Stimulated activated CD8-positive, alpha-beta memory T cell treated with anti-CD3 and anti-CD28 coated beads, Interleukin-4, amount 100 ng/mL, for 4 hours (primary cell): Measurements from ENCODE around the gene ASCL5.
"Not testable (repeated sequence)": the region's sequence is repeated elsewhere in the genome, so short reads cannot be mapped to it uniquely, and the experiment has no call there.

Experiments
- DNase-seq, 2 donors: peaks; one replicate each; pipeline ENCODE4 v3.0.0-alpha.2; 2020; ENCODE audit warnings: low read depth in 2 of 2, low spot score in 1 of 2

ASCL5 gene, protein sequence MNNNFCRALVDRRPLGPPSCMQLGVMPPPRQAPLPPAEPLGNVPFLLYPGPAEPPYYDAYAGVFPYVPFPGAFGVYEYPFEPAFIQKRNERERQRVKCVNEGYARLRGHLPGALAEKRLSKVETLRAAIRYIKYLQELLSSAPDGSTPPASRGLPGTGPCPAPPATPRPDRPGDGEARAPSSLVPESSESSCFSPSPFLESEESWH

DNA sequence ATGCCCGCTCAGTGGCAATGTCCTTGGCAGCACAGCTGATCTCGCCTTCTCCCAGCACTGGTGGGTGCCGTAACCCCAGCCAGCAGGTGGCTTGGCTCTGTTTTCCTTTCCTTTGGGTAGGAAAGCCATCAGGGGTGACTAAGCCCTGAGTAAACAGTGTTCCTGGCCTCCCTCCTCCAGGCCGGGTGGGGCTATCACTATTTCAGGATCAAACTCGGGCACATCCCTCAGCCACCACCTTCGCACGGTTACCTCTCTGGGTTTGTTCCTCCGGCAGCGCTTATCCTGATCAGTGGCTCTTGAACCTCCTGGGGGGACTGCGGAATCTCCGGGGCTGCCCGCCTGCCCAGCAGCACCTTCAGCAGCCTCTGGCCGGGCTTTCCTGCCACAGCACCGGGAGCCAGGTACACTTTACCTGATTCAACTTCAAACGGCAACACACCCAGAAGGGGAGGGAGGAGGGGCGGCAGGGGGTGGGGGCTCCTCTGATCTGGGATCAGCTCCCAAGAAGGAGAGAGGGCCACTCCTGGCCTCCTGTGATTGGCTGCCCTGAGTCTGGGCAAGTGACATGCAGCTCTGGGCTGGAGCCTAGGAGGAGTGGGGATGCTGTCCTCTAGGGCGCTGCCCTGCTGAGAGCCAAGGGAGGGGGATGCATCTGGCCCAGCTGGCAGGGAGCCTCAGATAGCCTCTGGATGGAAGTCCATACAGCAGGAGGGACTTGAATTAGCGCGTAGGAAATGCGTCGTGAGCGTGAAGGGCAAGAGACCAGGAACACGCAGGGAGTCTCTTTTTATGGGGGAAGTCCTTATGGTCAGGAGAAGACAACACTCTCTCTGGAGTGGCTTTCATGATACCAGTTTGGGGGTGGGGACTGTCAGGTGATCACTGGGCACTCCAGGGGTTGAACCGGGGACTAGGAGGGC lies at the start of gene ASCL5:
Gene ASCL5, minus strand, starts transcription at position 353 of the 923 bp plus-strand sequence. CDS start 11,812 bp downstream, outside the sequence.
- DNase-seq = no peak

DNA sequence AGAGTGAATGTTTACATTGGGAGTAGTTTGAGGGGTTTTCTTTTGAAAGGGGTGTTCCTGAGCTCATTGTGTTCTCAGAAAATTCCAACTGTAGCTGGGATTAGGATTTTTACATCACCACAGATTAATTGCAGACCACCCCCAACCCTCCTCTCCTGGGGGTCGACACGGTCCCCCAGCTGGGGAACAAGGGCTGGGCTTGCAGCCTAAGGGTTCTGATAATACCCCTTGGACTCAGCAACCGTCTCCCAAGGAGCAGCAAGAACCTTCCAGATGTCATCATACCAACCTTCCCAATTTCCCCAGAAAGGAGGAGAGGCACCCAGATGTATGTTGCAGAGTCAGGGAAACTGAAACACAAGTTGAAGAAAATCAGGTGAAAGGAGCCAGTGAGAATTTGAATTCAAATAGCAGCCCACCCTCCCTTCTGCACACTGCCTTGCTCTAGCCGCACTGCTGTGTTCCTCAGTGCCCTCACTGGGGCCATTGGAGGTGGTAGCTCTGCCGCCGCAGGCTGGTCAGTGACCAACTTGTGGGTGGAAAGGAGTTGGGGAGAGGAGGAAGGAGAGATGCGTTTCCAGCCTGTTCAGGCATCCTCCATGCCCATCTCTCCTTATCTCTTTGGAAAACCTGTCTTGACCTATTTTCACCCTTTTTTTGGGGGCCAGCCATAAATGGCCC lies 49.0 kb upstream of the ASCL5 start:
- DNase-seq = no peak

DNA sequence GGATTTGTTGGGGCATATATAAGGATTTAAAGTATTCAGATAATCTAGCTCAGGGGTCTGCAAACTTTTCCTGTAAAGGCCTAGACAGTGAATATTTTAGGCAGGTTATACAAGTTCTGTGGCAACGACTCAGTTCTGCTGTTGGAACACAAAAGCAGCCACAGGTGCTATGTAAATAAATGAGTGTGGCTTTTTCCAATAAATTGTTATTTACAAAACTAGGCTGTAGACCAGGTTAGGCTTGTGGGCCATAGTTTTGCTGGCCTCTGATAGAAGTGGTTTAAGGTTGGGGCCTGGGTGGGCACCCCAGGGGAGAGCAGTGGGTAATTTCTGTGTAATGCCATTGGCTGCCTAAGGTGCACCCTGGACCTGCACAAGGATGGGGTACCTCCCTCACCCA lies 46.8 kb upstream of the ASCL5 start:
- DNase-seq = no peak

DNA sequence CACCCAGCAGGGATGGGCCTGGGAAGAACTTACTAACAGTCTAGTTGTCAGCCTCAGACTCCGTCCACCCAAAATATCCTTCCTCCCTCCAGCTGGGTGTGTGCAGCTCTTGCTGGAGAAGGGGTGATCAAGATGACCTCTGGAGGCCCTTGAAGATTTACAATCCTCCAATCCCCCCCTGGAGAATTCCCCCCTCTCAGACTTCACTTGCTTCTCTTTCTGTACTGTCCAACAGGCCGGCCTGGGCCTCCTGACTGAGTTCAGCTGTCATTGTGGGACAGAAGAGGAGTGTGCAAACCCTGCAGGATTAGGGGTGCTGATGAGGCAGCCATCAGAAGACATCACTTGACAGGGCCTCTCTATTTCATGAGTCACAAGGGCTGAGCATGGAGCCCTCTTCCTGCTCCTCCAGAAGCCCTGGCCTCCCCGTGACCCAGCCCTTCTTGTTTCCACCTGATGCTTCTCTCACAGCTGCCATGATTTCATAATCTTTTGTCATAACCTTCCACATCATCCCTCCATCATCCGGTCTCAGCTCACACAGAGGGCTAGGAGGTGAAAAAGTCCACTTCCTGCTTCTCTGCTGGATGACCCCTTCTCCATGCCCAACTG lies 46.1 kb upstream of the ASCL5 start:
- DNase-seq = no peak

DNA sequence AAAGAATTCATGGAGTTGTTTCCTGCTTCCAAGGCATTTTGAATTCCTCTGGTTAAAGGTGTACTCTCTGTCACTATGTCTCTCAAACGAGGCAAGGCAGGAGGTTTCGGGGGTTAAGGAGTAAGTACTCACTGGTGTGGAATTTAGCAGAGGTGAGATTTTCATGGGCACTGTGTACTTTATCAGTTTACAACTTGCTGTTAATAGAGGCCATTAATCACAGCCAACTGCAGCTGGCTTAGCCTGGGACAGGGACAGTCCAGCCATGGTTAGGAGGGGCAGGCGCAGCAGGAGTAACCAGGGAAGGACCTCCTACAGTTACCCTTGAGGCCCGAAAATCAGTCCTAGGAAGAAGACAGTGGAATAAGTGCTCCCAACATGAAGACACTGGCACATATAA lies 45.3 kb upstream of the ASCL5 start:
- DNase-seq = no peak

DNA sequence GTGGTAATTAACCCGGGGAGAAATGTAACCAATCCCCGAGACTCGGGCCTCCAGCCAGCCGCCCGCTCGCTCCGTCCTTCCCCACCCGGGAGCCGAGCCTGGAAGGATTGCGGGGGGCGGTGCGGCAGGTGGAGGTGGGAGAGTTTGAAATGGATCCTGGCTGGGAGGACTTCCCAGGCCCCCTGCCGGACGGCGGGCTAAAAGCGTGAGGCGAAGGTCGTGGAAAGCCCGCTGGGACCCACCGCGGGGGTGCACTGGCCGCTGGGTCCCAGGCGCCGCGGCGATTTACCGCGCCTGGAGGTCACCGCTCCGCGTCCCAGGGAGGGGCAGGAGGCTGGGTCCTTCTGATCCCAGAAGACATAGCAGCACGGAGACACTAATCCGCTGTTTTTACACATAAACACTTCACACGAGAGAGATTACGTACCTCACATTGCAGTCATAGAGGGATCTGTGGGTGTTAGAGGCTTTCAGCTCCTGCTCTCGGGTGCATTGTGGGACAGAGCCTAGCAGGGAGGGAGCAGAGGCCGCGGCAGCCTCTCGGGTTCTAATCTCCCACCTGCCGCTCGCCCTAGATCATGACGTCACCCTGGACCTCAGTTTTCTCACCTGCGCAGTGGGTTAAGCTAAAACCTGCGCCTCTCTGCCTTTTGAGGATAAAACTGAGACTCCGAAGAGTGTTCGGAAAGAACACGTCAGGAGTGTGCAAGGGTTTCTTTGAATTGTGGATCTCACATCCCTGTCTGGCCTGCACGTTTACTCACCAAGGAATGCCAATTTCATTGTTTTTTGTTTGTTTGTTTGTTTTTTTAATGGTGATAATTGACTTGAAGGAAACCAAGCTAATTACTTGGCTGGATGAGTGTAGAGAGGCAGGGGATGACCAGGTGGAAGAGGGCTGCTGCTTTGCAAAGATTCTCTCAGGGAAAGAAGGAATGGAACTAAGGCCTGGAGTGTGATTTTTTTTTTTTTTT lies 44.4 kb upstream of the ASCL5 start:
- DNase-seq = no peak

DNA sequence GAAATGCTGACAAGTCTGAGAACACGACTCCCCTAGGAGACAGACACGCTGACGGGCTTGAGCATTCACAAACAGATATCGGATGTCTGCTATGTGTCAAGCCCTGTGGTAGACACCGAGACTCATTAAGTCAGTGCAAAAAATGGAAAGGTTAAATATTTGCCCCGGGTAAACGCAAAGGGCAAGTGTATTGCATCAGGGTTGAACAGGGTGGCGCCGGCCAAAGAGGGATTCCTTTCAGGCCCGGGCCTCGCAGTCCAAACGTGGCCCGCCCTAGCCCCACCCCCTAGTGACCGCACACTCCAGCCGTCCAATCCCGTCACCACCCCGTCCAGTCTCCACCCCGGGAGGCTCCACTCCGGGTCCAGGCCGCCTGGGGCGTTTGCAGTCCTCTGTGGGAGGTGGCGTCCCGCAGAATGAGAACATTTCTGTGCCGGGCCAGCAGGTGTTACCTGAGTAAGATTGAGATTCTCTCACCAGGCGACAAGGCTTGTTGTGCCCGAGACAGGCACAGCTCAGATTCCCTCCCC lies 43.6 kb upstream of the ASCL5 start:
- peak in 1 of 2 donors; percentile 55 for DNase-seq

DNA sequence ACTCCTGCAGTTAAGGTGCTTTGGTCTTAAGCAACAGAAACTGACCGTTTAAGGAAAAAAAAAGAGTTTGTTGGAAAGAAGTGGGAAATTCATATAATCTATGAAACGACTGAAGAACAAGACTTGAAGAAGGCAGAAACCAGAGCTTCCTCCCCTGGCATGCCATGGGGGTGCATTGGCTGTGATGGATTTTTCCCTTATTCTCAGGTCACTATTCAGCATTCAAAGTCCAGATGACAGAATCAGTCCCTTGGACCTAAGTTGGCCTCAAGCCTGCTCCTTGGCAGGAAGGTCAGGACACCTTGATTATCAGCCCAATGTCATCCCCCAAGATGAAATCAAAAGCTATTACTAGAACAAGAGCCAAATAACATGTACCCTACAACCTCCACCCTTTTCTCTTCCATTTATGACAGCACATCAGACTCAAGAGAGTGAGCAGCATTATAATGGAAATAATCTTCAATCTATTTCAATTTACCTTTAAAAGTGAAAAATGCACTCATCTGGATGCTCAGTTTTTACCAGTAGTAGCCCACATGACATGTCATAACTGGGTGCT lies 43.1 kb upstream of the ASCL5 start:
- DNase-seq = no peak

DNA sequence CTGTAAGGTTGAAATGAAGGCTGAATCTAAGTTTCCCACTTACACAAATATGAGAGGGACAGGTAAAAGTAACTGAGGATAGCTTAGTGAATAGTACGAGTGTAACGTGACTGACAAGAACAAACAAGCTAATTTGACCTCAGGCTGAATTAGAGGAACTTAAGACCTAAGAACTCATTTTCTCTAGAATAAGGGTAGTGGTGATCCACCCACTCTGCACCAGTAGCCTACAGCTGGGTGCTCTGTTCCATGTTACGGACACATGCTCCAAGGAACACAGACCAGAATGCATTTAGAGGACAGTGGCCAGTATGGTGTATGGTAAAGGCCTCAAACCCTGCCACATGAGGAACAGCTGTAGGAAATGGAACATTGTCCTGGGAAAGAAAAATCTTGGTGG lies 42.2 kb upstream of the ASCL5 start:
- no peak for DNase-seq

DNA sequence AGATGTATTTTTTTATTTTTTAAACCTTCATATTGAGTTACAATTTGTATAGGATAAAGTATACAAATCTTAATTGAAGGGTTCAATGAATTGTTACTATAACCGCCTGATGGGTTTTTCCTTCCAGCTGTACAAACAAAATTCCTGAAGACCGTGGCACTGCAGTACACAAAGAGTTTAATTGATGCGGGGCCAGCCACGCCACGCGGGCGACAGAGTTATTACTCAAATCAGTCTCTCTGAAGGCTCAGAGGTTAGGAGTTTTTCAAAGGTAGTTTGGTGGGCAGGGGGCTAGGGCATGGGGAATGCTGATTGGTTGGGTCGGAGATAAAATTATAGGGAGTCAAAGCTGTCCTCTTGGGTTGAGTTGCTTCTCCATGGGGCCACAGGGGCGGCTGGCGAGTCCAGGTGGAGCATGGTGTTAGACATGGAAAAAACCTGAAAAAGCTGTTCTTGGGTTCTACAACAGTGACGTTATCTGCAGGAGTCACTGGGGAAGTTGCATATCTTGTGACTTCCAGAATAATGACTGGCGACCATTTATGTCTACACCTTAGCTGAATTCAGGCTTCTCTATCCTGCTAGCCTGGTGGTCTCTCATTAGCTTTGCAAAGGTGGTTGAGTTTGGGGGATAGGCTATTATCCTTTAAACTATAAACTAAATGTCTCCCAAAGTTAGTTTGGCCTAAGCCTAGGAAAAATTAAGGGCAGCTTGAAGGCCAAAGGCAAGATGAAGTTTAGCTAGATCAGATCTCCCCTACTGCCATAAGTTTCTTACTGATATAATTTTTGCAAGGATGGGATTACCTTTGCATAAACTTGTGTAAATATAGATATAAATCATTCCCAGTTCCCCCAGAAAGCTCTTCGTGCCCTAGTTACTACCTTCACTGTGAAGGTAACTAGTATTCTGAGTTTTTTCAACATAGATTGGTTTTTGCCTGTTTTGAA lies 40.3 kb upstream of the ASCL5 start:
- DNase-seq = no peak

DNA sequence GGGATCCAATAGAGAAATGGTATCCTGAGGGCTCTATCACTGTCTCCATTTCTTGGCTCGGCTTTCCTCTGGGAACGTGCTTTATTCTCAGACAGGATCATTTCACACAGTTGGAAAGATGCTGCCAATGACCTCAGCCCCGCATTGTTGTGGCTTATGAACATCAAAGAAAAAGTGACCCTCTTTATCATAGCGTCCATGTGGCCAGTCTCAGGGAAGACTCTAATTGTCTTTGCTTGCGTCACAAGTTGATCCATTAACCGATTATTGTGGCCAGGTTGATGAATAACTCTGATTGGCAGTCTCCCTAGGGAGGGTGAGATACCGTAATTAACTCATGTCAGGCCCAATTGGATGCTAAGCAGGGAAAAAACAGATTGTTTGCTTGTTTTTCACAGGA lies 37.7 kb upstream of the ASCL5 start:
- no peak for DNase-seq

DNA sequence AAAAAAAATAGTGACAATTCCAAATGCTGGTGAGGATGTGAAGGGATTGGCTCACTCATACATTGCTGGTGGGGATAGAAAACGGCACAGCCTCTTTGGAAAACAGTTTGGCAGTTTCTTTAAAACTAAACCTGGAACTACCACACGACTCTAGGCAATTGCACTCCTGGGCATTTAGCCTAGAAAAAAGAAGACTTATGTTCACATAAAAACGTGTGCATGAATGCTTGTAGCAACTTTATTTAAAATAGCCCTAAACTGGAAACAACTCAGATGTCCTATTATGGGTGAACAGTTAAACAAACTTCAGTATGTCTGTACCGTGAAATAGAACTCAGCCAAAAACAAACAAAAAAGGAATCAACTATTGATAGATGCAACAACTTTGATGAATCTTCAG lies 36.7 kb upstream of the ASCL5 start:
- no peak for DNase-seq

DNA sequence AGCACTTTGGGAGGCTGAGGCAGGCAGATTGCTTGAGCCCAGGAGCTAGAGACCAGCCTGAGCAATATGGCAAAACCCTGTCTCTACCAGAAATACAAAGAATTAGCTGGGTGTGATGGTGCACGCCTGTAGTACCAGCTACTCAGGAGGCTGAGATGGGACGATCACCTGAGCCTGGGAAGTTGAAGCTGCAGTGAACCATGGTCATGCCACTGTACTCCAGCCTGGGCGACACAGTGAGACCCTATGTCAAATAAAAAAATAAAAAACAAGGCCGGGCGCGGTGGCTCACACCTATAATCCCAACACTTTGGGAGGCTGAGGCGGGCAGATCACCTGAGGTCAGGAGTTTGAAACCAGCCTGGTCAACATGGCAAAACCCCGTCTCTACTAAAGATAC lies 36.1 kb upstream of the ASCL5 start:
- DNase-seq = not testable (repeated sequence)

DNA sequence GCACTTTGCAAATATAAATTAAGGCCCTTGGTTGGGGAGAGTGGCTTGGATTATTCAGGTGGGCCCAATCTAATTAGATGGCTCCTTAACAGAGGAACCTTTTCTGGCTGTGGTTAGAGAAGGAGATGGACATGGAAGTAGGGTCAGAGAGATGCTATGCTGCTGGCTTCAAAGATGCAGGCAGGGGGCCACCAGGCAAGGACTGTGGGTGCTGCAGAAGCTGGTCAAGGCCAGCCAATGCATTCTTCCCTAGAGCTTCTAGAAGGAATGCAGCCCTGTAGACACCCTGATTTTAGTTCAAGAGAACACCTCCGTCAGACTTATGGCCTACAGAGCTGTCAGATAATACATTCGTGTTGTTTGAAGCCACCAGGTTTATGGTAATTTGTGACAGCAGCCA lies 31.0 kb upstream of the ASCL5 start:
- DNase-seq = no peak

DNA sequence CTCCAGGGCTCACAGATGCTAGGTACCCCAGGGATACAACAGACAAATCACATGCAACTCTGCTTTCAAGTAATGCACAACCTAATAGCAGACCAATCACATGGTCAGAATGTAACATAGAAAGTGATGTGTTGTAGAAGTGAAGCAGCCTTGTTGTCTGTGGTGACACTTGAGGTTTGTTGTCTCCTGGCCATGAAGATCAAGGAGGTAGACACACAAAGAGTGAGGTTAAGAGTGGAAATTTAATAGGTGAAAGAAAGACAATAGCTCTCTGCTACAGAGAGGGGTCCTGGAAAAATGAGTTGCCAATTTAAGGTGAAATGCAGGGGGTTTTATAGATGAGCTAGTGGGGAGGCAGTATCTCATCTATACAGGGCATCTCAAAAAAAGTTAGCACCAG lies 29.8 kb upstream of the ASCL5 start:
- DNase-seq = no peak

DNA sequence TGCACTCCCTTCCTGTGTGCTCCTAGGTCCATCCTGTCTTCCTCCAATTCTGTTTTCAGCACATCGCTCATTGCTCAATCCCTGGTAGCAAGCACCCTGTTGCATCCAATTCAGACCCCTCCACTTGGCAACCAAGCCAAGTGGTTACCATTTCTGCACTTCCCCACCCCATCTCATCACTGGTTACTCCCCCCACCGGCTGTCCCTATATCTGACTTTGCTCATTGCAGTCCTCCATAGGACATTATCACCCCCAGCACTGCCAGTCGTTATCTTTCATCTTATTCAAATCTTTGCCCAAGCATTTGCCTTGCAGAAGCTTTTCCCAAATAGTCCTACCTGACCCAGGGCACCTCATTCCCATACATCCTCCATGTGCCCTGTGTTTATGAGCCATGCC lies 29.4 kb upstream of the ASCL5 start:
- no peak for DNase-seq

DNA sequence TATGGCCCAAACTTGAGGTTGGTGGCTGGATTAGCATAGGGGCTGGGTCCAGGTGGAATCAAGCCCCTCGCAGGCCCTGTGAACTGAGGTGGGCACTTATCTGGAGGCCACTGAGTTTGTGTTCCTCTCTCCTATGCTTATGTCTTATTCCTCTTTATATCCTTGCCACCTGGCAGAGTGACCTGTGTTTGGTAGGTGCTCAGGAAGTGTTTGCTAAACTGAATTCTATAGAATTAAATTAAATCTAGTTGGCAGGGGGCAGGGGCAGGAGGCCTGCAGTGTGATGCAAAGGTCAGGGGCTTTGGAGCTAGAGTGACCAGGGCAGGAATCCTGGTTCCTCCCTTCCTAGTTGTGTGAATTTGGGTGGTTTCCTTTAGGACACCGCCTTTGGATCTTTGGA lies 28.4 kb upstream of the ASCL5 start:
- no peak for DNase-seq

DNA sequence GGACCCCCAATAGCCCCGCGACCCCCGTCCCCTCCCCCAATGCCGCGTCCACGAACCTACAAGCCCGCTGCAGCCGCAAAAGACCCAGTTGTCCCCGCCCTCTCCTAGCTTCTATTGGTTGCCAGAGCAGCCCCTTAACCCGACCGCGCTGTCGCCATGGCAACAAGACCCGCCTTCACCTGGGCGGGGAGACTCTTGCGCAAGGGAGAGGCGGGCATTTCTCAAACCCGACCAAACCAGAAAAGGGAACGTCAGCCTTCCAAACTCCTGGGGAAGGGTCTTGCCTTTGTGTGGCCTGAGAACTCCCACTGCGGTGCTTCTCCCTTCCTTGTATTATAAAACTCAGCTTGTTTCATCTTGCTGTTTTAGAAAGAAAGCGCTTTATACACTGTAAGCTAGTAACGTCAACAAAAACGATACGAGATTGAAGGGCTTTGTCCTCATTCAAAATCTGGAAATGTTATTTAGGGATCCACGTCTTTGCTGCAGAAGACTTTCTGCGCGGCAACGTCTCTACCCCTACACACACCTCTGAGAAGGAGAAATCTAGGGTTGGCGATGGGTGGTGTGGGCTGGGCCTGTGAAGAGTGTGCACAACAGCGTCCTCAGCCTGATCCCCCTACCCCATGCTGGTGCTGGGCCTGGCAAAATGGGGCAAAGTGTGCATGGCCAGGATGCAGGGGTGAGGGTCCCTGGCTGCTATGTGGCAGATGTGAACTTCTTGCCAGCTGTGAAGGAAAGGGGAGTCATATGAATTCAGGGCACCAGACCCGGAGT lies 27.6 kb upstream of the ASCL5 start, which contains the start of gene TMEM9:
Gene TMEM9, minus strand, starts transcription at position 86 of the 777 bp plus-strand sequence. CDS start 551 bp downstream, outside the sequence.
- DNase-seq = peak; percentile 95 to 100
